ENCODE results near the gene NCAPH2. TPM values are rescaled to one million over a fixed set of nuclear protein-coding genes. Genes with fewer than 3 reads are reported as not detected.

Gene NCAPH2
- total RNA-seq, 1 donor from 2014 or later: 45.7 TPM

DNA sequence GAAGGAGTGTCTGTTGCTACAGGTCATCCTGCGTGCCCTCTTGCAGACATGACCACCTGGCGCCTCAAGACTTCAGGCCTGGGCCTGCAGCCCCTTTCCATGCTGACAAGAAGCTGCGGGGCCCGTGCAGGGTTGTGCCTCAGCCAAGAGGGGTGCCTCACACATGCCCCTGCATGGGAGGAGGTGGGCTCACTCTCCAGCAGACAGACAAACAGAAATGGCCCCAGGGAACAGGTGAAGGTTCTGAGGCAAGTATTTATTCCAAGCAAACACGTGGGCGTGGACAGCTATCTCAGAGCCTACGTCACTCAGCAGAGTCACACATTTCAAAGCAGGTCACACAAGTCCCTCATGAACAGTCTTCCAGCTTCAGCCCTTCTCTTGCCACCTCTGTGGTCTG lies 60.6 kb downstream of the NCAPH2 start:
- Histone ChIP-seq H3K27me3 (no peaks in the 10 kb centered on the region), H3K9me3 (no peaks in the 10 kb centered on the region), H3K27ac (no peak overlapping the region), H3K4me3 (no peak overlapping the region), H3K36me3 (peaks cover 0 to 9% of the 10 kb centered on the region in 2 donors), H3K4me1 (peaks cover 5% of the 10 kb centered on the region)
- DNase-seq (ENCODE audit: extremely low spot score in 2 of 2): no peak
- TF ChIP-seq, protein P1, sequence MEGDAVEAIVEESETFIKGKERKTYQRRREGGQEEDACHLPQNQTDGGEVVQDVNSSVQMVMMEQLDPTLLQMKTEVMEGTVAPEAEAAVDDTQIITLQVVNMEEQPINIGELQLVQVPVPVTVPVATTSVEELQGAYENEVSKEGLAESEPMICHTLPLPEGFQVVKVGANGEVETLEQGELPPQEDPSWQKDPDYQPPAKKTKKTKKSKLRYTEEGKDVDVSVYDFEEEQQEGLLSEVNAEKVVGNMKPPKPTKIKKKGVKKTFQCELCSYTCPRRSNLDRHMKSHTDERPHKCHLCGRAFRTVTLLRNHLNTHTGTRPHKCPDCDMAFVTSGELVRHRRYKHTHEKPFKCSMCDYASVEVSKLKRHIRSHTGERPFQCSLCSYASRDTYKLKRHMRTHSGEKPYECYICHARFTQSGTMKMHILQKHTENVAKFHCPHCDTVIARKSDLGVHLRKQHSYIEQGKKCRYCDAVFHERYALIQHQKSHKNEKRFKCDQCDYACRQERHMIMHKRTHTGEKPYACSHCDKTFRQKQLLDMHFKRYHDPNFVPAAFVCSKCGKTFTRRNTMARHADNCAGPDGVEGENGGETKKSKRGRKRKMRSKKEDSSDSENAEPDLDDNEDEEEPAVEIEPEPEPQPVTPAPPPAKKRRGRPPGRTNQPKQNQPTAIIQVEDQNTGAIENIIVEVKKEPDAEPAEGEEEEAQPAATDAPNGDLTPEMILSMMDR (IDR thresholded peaks at IDR 0.05): no peak
- intact Hi-C loops (cut with DNase I): no loop called here

DNA sequence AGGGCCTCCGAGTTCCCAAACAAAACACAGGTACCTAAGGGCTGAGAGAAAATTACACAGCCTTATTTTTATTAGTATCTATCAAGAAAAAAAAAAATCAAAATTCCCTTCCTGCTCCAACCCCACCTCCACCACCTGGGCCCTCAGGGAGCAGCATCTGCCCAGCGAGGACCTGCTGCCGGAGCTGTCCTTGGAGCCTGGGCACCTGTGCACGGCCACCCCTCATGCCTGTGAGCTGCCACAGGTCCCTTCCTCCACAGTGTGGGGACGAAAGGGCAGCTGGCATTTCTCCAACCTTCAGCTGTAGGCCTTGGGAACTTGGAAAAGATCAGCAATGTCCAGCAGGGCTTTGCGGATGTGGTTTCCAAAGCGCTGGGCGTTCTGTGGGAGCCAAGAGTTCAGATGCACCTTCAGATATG lies 61.0 kb downstream of the NCAPH2 start:
- Histone ChIP-seq H3K4me1 (peaks cover under 1% of the 10 kb centered on the region), H3K27me3 (no peaks in the 10 kb centered on the region), H3K4me3 (no peak overlapping the region), H3K9me3 (no peaks in the 10 kb centered on the region), H3K27ac (no peak overlapping the region), H3K36me3 (peaks cover 0 to 9% of the 10 kb centered on the region in 2 donors)
- intact Hi-C loops (cut with DNase I): no loop called here
- DNase-seq (ENCODE audit: extremely low spot score in 2 of 2): peak in 1 of 2 donors; percentile 70
- TF ChIP-seq, protein P1 (IDR thresholded peaks at IDR 0.05): no peak
- TF ChIP-seq POLR2AphosphoS5 (IDR thresholded peaks at IDR 0.05; ENCODE audit: insufficient read depth in 1 of 2, low read depth in 1 of 2): no peak
- no peak for TF ChIP-seq POLR2A (IDR thresholded peaks at IDR 0.05)

DNA sequence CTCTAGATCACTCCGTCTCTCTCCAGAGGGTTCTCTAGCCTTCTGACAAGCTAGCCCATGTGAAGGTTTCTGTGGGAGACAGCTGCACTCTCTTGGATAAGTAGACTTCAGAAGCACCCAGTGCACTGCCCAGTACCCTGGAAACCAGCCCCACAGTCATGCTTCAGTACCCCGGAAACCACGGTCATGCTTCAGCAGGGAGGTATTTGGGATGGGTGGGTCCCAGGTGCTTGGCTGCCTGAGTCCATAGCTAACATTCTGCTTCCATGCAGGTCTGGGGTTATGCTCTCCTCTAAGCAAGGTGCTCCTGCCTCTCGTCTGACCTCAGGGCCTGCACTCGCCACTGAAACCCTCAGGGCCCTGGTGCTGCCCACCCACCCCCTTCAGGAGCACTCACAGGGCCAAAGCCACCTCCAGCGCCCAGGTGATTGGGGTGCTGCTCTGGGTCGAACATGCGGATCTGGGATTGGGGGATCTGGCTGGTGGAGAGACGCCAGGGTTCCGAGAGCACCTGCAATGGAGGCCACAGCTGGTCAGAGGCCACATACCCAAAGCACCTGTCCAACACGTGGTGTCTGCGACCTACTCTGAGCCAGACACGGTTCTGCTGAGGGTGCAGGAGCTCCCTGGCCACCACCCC lies 62.0 kb downstream of the NCAPH2 start:
- DNase-seq (ENCODE audit: extremely low spot score in 2 of 2): no peak
- Histone ChIP-seq H3K27me3 (no peaks in the 10 kb centered on the region), H3K36me3 (peaks cover 0 to 9% of the 10 kb centered on the region in 2 donors), H3K4me1 (no peaks in the 10 kb centered on the region), H3K4me3 (no peak overlapping the region), H3K9me3 (no peaks in the 10 kb centered on the region), H3K27ac (no peak overlapping the region)
- intact Hi-C loops (cut with DNase I): no loop called here
- TF ChIP-seq POLR2A (IDR thresholded peaks at IDR 0.05): no peak
- TF ChIP-seq, protein P1 (IDR thresholded peaks at IDR 0.05): no peak
- no peak for TF ChIP-seq POLR2AphosphoS5 (IDR thresholded peaks at IDR 0.05; ENCODE audit: insufficient read depth in 1 of 2, low read depth in 1 of 2)

DNA sequence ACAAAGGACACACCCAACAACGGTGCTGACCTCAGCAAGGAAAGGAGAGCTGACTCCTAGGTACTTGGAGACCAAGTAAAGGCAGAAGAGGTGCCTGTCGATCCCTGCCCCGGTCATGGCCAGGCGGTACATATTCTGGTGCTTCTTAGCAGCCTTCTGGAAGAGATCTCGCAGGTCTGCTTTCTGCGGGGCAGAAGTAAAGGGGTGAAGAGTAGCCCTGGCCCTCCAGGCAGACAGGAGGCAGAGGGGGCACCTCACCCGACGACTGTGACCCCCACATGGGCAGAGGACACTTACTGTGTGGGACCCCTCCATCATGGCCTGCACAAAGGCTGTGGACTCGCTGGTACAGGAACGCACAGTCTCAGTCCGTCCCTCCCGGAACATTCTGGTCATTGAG lies 62.8 kb downstream of the NCAPH2 start:
- Histone ChIP-seq H3K27me3 (no peaks in the 10 kb centered on the region), H3K4me1 (no peaks in the 10 kb centered on the region), H3K36me3 (peaks cover 0 to 9% of the 10 kb centered on the region in 2 donors), H3K27ac (no peak overlapping the region), H3K9me3 (no peaks in the 10 kb centered on the region), H3K4me3 (no peak overlapping the region)
- TF ChIP-seq, protein P1 (IDR thresholded peaks at IDR 0.05): no peak
- TF ChIP-seq POLR2A (IDR thresholded peaks at IDR 0.05): no peak
- TF ChIP-seq POLR2AphosphoS5 (IDR thresholded peaks at IDR 0.05; ENCODE audit: insufficient read depth in 1 of 2, low read depth in 1 of 2): no peak
- intact Hi-C loops (cut with DNase I): no loop called here
- no peak for DNase-seq (ENCODE audit: extremely low spot score in 2 of 2)

DNA sequence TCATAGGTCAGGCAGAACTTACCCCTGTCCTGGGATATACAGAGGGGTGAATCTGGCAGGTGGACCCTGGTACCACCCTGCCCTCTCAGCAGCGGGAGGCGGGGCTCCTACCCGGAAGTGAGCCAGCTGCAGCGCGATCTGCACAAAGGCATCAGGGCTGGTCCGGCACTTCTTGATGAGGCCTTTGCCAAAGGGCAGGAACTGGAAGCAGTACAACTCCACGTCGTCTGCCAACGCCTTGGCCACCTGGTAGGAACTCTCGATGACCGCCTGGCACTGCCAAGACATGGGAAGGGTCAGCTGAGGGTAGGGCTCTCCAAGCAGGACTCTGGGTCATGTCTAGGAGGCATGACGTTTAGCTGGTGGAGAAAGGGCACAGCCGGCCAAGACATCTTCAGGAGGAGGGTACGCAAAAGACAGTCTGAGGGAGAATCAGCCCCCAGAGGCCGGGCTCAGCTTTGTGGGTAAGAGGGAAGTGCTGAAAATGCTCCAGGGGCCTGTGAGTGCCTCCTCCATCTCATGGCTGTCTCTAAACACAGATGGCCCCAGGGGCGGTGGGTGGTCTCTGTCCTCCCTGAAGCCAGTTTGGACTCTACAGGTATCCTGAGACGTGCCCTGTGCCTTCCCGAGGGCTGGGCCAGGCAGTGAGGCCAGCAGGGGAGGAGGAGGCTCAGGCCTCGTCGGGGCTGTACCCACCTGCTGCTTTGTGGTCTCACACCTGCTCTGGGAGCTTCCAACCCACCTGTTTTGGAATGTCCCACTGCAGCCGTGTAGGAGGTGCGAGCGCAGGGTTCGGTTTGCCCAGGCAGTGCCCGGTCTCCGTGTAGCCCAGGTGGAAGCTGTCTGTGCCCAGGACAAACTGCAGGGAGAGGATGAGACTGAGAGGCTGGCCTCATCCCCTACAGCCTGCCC lies 63.5 kb downstream of the NCAPH2 start:
- TF ChIP-seq, protein P1 (IDR thresholded peaks at IDR 0.05): no peak
- TF ChIP-seq POLR2A (IDR thresholded peaks at IDR 0.05): no peak
- no peak for TF ChIP-seq POLR2AphosphoS5 (IDR thresholded peaks at IDR 0.05; ENCODE audit: insufficient read depth in 1 of 2, low read depth in 1 of 2)
- Histone ChIP-seq H3K27ac (no peak overlapping the region), H3K27me3 (no peaks in the 10 kb centered on the region), H3K4me1 (no peaks in the 10 kb centered on the region), H3K4me3 (no peak overlapping the region), H3K36me3 (peaks cover 0 to 9% of the 10 kb centered on the region in 2 donors), H3K9me3 (no peaks in the 10 kb centered on the region)
- intact Hi-C loops (cut with DNase I): no loop called here
- no peak for DNase-seq (ENCODE audit: extremely low spot score in 2 of 2)
